Thoracic aorta (tissue), 2 donors: ENCODE data around the gene PLAA. TPM values are rescaled to one million over a fixed set of nuclear protein-coding genes. Genes with fewer than 3 reads are reported as not detected.

ENCODE experiments used
- ATAC-seq: fragments of 150-250 bp; one replicate; pipeline ENCODE4 v1.8.0; 2017; ENCODE audit warnings: low read depth; ENCODE audit not compliant: insufficient number of reproducible peaks, low FRiP score
- DNase-seq: peaks from one replicate; pipeline ENCODE4 v3.0.0-alpha.2; 2020; ENCODE audit warnings: low spot score
- H3K27ac ChIP-seq, 2 donors: fragments of 200-600 bp; sonication (generic); 1 replicate in 1 of 2; 2 replicates in 1 of 2; pipeline ENCODE4 v1.5.1; 2016; ENCODE audit warnings: mild to moderate bottlenecking in 2 of 2, moderate library complexity in 2 of 2
- H3K27me3 ChIP-seq: fragments of 200-600 bp; sonication (generic); replicated peaks from 2 replicates; pipeline ENCODE4 v1.6.0; 2016; ENCODE audit warnings: mild to moderate bottlenecking; ENCODE audit not compliant: insufficient read depth
- H3K36me3 ChIP-seq: fragments of 200-600 bp; sonication (generic); one replicate; pipeline ENCODE4 v1.5.1; 2016
- H3K4me1 ChIP-seq, 2 donors: fragments of 200-600 bp; sonication (generic); 1 replicate in 1 of 2; 2 replicates in 1 of 2; pipeline versions ENCODE4 v1.5.1 to v1.6.0; 2016; ENCODE audit warnings: low read depth in 2 of 2, mild to moderate bottlenecking in 1 of 2; ENCODE audit not compliant: control insufficient read depth in 1 of 2
- H3K4me3 ChIP-seq: fragments of 200-600 bp; sonication (generic); 2 replicates; pipeline ENCODE4 v1.5.1; 2016; ENCODE audit warnings: mild to moderate bottlenecking
- H3K9me3 ChIP-seq: fragments of 200-600 bp; sonication (generic); 2 replicates; pipeline ENCODE4 v1.5.1; 2016
- CTCF ChIP-seq: fragments of 200-600 bp; sonication (generic); IDR thresholded peaks from one replicate; pipeline ENCODE4 v1.5.1; 2019; ENCODE audit warnings: antibody characterized with exemption
- total RNA-seq, 2 donors: library from RNA; depleted of rRNA; stranded (reverse); fragments of >200 nt; gene quantifications; one replicate each; pipeline versions ENCODE4 v1.1.0 to v1.2.3, GENCODE V29; 2016

The PLAA gene
- 10 to 100 TPM; 33.2 to 34.1 TPM for total RNA-seq

GRCh38 chr9:26946753-26947727 is at the start of gene PLAA:
TSS of gene PLAA (minus strand) at chr9:26947242. CDS start at chr9:26947045, 197 bp downstream.
- H3K9me3 ChIP-seq = no peaks in the 10 kb centered on the region
- peak; percentile 98 for ATAC-seq
- peak within 1 kb of the TSS; percentile 98 for H3K27ac ChIP-seq
- H3K4me1 ChIP-seq = peaks cover 19 to 34% of the 10 kb centered on the region in 2 donors
- H3K27me3 ChIP-seq = no peaks in the 10 kb centered on the region
- TF ChIP-seq CTCF = no peak
- H3K36me3 ChIP-seq = no peaks in the 10 kb centered on the region
- H3K4me3 ChIP-seq = peak within 1 kb of the TSS; percentile 95
- peak; percentile 80 for DNase-seq

GRCh38 chr9:26995810-26996209 is 48.8 kb upstream of the PLAA start:
- Histone ChIP-seq H3K27me3 (no peaks in the 10 kb centered on the region), H3K9me3 (no peaks in the 10 kb centered on the region), H3K4me3 (no peak overlapping the region), H3K4me1 (no peaks in the 10 kb centered on the region), H3K36me3 (no peaks in the 10 kb centered on the region), H3K27ac (no peak overlapping the region)
- DNase-seq (no peak), ATAC-seq (no peak)
- no peak for TF ChIP-seq CTCF

GRCh38 chr9:26983340-26983739 is 36.3 kb upstream of the PLAA start:
- H3K27ac ChIP-seq = no peak overlapping the region
- no peaks in the 10 kb centered on the region for H3K9me3 ChIP-seq
- peaks cover 15% of the 10 kb centered on the region for H3K36me3 ChIP-seq
- H3K4me1 ChIP-seq = no peaks in the 10 kb centered on the region
- no peak for TF ChIP-seq CTCF
- H3K27me3 ChIP-seq = no peaks in the 10 kb centered on the region
- no peak overlapping the region for H3K4me3 ChIP-seq
- DNase-seq (no peak), ATAC-seq (no peak)

GRCh38 chr9:26975728-26976707 is 29.0 kb upstream of the PLAA start:
- DNase-seq (no peak), ATAC-seq (no peak)
- peak; percentile 20 for TF ChIP-seq CTCF
- H3K27me3 ChIP-seq = no peaks in the 10 kb centered on the region
- H3K4me3 ChIP-seq = no peak overlapping the region
- H3K36me3 ChIP-seq = no peaks in the 10 kb centered on the region
- no peaks in the 10 kb centered on the region for H3K4me1 ChIP-seq
- H3K9me3 ChIP-seq = no peaks in the 10 kb centered on the region
- no peak overlapping the region for H3K27ac ChIP-seq

- Histone ChIP-seq H3K4me3 (no peak overlapping the region), H3K9me3 (no peaks in the 10 kb centered on the region), H3K4me1 (no peaks in the 10 kb centered on the region), H3K36me3 (no peaks in the 10 kb centered on the region), H3K27me3 (no peaks in the 10 kb centered on the region), H3K27ac (no peak overlapping the region)
- no peak for TF ChIP-seq CTCF
- ATAC-seq = no peak
- no peak for DNase-seq
Measured at GRCh38 chr9:26974927-26975326, 27.9 kb upstream of the PLAA start.
